LoVo (cell line): ENCODE data around the gene NUDT9.
"Not testable (repeated sequence)": the region's sequence is repeated elsewhere in the genome, so short reads cannot be mapped to it uniquely, and the experiment has no call there.

ENCODE experiments used
- DNase-seq: peaks from one replicate; pipeline ENCODE4 v3.0.0-alpha.2; 2016; ENCODE audit warnings: low spot score

The NUDT9 gene

DNA sequence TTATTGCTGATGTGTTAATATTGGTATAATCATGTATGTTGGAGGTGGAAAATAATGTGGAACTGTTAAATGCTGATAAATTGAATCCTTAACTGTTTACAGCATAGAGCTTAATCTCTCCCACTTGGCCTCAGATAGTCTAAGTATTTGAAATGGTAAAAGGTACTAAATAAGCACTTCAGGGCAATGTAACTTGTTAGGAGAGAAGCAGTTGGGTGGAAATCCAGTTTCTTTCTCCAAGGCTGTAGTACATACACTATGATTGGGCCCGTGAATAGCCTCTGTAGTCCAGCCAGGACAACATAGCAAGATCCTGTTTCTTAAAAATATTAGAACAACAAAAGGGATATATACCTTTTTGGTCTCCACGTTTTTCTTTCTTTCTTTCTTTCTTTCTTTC lies 39.7 kb downstream of the NUDT9 start:
- no peak for DNase-seq

DNA sequence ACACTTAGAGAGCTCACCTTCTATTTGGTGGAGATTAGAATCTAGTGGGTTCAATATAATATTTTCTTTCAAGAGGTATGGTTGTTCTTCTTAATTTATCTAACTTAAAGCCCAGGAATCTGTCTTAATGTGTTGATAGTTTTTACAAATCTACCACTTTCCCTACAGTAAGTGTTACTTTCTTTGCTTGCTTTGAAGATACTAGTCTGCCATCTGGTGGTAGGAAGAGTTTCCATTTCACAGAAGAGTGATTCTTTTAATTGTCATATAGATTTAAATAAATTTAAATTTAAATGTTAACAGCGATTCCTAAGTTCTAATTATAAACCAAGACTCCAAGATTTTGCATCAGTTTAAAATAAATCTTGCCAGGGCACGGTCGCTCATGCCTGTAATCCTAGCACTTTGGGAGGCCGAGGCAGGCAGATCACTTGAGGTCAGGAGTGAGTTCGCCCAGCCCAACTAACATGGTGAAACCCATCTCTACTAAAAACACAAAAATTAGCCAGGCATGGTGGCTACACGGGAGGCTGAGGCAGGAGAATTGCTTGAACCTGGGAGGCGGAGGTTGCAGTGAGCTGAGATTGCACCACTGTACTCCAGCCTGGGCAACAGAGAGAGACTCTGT lies 43.5 kb downstream of the NUDT9 start:
- peak; percentile 50 for DNase-seq

DNA sequence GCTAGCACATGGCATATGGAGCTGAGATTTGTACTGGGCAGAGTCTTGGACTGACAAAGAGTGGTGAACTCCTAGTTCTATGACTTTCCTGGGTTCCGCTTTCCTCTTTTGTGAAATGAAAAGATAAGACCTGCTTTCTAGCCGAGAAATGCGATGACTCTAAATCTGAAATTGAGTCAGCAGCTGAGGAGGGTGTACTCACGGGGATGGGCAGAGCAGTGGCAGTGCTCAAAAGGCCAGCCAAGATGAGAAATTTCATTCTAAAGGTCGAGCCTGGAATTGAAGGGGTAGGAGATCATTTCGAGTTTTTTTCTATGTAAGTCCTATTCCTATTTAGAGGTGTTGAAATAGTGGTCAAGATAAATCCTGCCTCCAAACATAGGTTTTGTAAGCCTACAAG lies 47.0 kb downstream of the NUDT9 start:
- DNase-seq = no peak

DNA sequence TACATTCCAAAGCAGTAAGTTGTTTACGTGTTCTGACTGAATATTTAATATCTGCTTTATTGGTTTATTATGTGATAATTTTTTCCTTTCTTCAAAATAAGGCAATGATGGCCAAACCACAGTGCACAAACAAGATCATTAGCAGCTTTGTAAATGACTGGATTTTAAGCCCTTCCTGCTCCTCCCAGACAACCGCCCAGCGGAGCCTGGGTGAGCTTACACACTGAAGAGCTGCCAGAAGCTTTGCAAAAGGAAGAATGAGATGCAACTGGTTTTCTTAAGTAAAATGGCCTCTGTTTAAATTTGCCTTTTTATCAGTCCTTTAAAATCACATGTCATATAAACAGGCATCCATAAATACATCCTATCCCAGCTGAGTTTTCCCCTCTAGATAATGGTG lies 54.6 kb downstream of the NUDT9 start:
- no peak for DNase-seq

DNA sequence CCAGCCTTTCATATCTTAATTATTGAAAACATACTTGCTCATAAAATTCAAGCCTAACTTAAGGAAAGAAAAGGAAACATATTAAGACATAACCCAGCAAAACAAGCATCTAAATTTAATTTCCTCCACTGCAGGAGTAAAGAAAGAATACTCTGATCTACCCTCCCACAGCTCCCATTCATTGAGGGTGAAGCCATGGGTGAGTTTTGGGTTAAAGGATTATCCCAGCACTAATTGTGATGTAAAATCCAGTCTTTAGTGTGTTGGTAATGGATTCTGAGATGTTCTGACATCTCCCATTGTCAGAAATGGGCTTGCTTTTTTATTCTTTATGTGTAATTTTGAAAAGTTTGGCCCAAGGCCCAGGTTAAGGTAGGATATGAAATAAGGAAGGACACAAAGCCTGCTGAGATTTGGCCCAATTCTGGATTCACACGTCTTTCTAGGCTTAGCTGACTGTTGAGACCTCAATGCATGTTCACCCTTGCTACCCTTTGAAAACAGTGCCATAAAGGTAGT lies 56.4 kb downstream of the NUDT9 start:
- no peak for DNase-seq

DNA sequence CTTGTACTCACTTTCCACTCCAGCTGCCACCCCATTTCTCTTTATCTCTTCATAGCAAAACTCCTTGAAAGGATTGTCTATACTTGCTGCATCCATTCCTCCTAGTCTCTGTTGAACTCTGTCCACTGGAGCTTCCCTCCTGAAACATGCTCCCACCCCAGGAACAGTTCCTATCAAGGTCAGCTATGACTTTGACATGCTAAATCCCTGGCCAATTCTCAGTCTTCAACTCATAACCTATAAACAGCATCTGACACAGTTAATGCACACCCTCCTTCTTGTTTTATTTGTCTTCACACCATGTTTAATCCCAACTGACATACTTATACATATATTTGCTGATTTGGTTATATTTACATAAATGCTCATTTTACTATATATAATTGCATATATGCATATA lies 59.0 kb downstream of the NUDT9 start:
- no peak for DNase-seq

DNA sequence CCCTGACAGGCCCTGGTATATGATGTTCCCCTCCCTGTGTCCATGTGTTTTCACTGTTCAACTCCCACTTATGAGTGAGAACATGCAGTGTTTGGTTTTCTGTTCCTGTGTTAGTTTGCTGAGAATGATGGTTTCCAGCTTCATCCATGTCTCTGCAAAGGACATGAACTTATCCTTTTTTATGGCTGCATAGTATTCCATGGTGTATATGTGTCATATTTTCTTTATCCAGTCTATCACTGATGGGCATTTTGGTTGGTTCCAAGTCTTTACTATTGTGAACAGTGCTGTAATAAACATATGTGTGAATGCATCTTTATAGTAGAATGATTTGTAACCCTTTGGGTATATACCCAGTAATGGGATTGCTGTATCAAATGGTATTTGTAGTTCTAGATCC lies 60.9 kb downstream of the NUDT9 start:
- DNase-seq = not testable (repeated sequence)

DNA sequence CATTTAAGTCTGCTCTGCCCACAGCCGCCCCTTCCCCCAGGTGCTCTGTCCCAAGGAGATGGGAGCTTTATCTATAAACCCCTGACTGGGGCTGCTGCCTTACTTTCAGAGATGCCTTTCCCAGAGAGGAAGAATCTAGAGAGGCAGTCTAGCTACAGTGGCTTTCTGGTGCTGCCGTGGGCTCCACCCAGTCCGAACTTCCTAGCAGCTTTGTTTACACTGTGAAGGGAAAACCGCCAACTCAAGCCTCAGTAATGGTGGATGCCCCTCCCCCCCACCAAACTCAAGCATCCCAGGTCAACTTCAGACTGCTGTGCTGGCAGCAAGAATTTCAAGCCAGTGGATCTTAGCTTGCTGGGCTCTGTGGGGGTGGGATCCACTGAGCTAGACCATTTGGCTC lies 66.3 kb downstream of the NUDT9 start:
- not testable (repeated sequence) for DNase-seq

DNA sequence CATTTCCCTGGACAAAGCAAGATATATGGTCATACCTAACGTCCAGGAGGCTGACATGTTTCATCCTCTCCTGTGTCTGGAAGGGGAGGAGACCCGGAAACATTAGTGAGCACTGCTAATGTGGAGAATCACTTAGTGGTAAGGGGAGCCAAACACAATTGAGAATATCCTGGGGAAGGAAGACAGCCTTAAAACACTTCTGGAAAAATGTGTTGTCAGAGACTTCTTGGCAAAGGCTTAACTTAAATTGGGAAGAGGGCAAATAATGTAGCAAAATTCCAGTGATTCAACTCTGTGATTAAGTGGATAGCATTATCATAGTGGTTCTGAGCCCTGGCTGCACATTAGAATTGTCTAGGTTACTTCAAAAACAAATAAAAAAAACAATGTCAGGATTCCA lies 67.3 kb downstream of the NUDT9 start:
- DNase-seq = no peak

DNA sequence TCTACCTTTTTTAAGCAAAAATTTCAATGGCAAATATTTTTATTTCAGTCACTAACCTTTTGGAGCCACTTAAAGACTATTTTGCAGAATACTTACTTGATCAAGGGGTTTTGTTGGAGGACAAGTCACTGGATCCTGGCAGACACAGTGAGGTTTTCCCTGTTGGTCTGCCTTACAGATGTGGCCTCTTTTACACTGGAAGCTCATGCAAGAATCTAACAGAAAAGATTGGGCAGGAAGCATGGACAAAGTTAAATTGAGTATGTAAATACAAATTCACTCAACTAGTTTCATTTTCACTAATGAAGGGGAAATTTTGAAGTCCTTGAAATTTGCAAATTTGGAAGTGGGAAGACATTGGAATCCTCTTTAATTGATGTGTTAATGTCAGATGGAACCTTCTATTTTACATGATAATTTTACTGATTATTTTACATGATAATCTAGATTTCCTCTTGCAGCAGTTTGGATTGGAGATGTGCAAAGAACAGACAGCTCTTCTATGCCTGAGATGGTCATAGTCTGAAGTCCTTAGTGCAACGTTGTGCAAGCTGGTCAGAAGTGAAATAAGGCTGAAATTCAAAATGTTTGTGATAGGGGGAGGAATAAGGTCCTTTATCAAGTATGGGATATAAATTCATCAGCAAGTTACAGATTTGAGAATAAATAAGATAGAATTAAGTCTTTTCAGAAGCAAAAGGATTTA lies 68.4 kb downstream of the NUDT9 start:
- no peak for DNase-seq

DNA sequence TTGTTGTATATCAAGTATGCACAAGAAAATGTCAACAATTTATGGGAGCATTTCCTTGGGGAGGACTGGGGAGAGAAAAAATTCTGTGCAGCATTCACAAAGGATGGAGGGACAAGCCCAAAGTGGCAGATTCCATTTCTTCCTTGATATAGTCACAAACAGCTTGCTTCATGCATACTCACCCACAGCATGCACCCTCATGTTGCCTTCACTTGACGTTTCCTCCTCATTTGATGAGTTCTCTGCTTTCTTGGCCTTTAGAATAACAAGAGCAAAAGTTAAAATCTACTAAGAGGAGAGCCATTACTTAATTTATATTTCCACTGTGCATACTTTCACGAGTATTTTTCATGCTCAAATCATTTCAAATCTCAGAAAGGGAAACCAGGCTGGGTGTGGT lies 69.1 kb downstream of the NUDT9 start:
- DNase-seq = no peak

DNA sequence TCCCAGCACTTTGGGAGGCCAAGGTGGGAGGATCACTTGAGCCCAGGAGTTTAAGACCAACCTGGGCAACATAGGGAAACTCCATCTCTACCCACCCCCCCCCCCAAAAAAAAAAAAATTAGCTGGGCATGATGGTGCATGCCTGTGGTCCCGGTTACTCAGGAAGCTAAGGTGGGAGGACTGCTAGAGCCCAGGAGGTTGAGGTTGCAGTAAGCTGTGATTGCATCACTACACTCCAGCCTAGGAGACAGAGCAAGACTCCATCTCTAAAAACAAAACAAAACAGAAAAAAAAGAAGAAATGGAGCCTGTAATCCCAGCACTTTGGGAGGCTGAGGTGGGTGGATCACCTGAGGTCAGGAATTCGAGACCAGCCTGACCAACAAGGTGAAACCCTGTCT lies 69.5 kb downstream of the NUDT9 start:
- DNase-seq = not testable (repeated sequence)

DNA sequence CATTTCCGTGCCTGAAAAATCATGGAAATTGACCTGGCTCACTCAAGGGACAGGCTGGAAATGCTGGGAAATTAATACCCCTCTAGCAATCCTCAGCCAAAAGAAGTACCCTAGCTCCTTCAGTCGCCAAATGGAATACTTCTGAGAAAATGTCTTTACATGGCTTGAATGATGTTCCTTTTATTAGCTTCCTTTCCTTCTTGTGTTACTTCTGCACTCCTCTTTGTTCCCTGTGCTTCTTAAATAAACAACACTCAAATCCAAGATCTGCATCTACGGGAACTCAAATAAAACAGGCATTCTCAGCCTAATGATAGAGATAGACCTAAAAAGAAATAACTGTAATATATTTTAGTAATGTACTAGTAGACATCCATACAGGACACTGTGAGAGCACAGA lies 70.7 kb downstream of the NUDT9 start:
- no peak for DNase-seq

DNA sequence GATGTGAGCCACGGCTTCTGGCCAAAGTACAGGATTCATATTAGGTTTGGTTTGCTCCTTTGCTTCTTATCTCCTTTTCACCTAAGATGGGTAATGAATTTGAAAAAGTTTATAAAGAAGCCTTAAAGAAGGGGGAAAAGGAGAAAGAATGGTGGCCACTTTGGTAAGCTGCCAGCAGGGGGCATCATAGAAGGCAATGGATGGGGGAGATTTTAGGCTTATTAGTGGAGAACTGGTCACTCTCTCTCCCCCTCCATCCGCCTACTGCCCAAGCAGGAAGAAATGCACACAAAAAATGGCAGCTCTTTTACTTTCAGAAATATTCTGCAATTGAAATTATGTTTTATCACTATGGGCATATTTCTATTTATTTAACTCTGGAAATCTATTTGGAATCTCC lies 74.8 kb downstream of the NUDT9 start:
- DNase-seq = no peak

DNA sequence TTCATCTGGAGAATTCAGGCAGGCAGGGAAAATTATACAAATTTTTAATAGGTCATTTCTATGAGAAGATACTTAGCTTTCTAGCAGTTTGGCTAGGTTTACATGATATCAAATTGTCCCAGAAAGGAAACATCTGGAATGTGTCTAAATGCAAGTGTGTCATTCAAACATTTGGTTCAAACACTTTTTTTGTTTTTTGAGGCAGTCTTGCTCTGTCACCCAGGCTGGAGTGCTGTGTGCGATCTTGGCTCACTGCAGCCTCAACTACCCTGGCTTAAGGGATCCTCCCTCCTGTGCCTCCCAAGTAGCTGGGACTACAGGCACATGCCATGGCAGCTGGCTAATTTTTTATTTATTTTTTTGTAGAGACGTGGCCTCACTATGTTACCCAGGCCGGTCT lies 75.2 kb downstream of the NUDT9 start:
- DNase-seq = no peak

DNA sequence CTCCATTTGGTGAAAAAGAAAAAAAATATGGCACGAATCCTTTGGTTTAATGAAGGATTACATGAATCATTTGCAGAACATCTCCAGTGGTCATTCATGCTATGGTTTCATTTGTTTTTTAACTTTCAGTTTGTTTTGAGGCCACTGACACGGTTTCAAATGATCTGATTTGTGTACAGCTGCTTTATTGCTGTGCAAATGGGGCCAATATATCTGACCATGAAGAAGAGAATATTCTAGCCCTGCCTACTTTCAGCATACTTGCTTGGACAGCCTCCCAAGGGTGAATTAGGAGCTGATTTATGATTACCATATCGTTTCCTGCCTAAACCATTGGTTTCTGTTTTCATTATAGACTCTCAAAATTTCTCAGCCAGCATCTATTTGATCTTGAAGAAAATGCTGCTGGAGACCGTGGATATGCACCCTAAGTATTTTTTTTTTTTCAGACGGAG lies 76.1 kb downstream of the NUDT9 start:
- no peak for DNase-seq

DNA sequence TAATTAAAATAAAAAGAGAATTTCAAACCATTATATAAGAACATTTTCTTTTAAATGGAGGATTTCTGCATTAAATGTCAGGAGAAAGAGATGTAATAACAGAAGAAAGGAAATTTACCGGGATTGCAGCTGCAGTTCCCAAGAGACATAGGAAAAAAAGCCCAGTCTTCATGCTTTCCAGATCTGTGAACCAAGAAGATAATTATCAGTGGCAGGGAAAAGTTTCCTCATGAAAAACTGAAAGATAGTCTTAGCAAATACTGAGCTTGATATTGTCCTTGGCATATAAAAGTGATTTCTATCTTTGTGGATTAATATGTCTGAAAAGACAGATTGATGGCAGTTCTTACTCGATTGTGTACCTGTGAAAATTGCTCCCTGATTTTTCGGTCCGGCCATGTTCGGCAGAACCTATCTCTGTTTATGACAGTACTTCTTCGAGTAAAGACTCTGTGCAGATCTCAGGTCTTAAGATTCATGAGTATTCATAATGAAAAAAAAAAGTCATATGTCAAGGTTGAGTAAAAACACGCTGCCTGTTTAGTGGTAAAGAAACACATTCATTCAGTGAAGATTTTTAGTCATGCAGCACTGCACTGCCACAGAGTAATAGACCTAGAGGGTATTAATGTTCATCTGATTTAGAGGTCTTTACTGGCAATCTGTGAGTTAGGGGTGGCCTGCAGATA lies 77.2 kb downstream of the NUDT9 start:
- DNase-seq = no peak

DNA sequence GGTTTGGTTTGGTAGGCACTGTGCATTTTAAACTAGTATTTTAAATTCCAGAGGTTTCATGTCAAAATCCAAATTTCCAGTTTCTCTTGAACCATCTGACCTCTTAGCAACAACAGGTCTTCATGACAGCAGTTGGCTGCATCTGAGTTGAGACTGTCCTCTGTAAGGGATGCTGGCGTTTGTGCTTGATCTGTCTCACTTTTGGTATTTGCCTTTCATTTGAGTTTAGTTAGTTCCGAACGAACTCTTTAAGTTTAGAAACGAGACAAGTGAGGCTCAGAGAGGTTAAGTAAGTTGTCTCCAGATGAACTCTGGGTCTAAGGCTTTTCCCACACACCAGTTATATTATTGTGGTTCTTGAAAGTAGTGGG lies 77.7 kb downstream of the NUDT9 start:
- DNase-seq = no peak

DNA sequence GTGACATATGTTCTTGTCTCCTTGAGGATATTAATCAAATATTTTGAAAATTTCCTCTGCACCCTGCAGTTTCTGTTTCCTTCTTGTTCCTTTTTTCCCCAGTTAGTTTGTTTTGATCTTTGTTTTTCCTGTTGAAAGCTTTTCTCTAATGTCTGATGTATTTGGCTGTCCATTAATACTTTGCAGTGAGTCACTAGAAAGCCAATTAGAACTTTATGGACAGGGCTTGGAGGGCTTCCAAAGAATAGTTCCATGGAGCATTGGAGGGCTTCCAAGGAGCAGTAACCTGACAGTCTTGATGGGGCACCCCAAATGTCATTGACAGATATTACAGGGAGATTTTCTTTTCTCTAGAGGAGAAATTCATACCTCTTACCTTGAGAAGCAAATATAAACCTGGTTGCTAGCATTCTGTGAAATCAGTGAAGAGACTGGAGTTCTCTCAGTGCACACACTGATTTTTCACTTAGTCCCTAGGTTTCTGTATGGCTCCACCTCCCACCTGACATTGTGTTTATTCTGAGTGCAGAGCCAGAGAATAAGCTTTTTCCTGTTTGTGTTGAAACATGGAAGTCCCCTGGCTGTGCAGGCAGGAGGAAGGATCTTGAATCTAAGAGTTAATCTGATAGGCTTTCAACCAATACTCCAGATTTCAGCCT lies 80.3 kb downstream of the NUDT9 start:
- DNase-seq = peak; percentile 81

DNA sequence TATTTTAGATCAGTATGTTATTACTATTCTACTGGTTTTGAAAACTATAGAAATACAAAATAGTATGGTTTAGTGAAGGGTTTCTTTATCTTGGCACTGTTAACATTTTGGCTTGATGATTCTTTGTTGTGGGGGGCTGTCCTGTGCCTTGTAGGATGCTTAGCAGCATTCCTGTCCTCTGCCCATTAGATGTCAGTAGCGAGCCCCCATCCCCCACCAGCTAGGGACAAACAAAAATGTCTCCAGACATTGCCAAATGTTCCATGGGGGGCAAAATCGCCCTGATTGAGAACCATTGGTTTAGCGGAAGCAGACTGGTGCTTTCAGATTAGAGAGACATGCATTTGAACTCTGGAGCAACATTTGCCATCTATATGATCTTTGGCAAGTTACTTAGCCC lies 83.5 kb downstream of the NUDT9 start:
- no peak for DNase-seq

DNA sequence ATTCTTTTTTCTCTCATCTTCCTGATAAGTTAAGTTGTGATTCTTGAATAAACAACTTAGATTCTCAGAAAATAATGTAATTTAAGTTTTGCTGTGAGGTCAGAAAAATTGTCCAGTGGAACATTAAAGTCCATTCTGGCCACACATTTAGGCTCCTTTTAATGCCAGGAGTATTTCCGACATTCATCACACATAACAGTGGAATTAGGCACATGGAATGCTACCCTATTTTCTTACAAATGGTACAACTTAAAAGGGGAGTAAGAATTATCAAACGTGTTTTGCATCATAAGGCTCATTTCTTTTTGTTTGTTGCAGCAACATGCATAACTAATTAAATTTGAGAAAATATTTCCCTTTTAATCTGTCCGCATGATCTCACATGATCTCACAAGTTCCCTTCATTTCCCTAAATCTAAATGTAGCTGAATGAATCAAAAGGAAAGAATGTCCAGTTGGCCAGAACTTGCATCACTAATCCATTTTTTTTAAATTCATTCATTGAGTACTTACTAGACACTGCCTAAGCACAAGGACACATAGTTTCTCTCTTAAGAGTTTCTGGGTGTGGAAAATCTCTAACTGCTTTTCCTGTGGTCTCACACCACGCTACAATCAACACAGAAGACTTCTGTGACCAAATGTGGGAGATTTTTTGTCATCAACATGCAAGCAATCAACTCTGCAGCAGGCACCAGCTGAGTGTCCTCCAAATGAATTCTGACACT lies 84.8 kb downstream of the NUDT9 start:
- DNase-seq = no peak
